H1 (cell line): Measurements from ENCODE around the gene IRF9. TPM values are rescaled to one million over a fixed set of nuclear protein-coding genes. Genes with fewer than 3 reads are reported as not detected.

ENCODE experiments used
- ATF2 ChIP-seq: IDR thresholded peaks from 2 replicates; pipeline ENCODE4 v1.6.1; 2012; ENCODE audit warnings: low read length, inconsistent platforms
- CEBPB ChIP-seq: IDR thresholded peaks from 2 replicates; pipeline ENCODE4 v1.6.1; 2012; ENCODE audit warnings: low read depth, low read length
- CHD1 ChIP-seq: IDR thresholded peaks from 2 replicates; pipeline ENCODE4 v1.6.1; 2012; ENCODE audit warnings: low read depth, low read length, improper control_type of control experiment
- HDAC6 ChIP-seq: IDR thresholded peaks from one replicate; pipeline ENCODE4 v1.7.1; 2012; ENCODE audit warnings: low read depth, mild to moderate bottlenecking, inconsistent platforms, low read length, moderate library complexity
- JUN ChIP-seq: IDR thresholded peaks from 2 replicates; pipeline ENCODE4 v1.6.1; 2011; ENCODE audit warnings: low read depth, mild to moderate bottlenecking, improper control_type of control experiment, low read length
- MAFK ChIP-seq: IDR thresholded peaks from 2 replicates; pipeline ENCODE4 v1.6.1; 2012; ENCODE audit warnings: low read depth, mild to moderate bottlenecking, improper control_type of control experiment, low read length
- POLR2A ChIP-seq, 2 experiments: IDR thresholded peaks; 1 replicate in 1 of 2; 2 replicates in 1 of 2; pipeline ENCODE4 v1.6.1; 2011; ENCODE audit warnings: low read depth in 2 of 2, low read length in 2 of 2, mild to moderate bottlenecking in 2 of 2; ENCODE audit errors: control extremely low read depth in 1 of 2
- RAD21 ChIP-seq, 2 experiments: IDR thresholded peaks in 1 of 2; conservative IDR thresholded peaks in 1 of 2; 2 replicates each; pipeline ENCODE4 v1.6.1; 2011; ENCODE audit warnings: low read depth in 2 of 2, low read length in 2 of 2, improper control_type of control experiment in 1 of 2, inconsistent platforms in 1 of 2, mild to moderate bottlenecking in 1 of 2, moderate library complexity in 1 of 2
- RBBP5 ChIP-seq: IDR thresholded peaks from 2 replicates; pipeline ENCODE4 v1.7.1; 2012; ENCODE audit warnings: low read depth, mild to moderate bottlenecking, inconsistent platforms, low read length, moderate library complexity, borderline replicate concordance
- RFX5 ChIP-seq: IDR thresholded peaks from 2 replicates; pipeline ENCODE4 v1.6.1; 2011; ENCODE audit warnings: low read depth, low read length, improper control_type of control experiment, borderline replicate concordance
- SP4 ChIP-seq: IDR thresholded peaks from 2 replicates; pipeline ENCODE4 v1.6.1; 2012; ENCODE audit warnings: low read length, inconsistent platforms
- SRF ChIP-seq: IDR thresholded peaks from 2 replicates; pipeline ENCODE4 v1.6.1; 2011; ENCODE audit warnings: mild to moderate bottlenecking, low read depth, low read length, moderate library complexity
- TAF1 ChIP-seq: IDR thresholded peaks from 2 replicates; pipeline ENCODE4 v1.6.1; 2011; ENCODE audit warnings: mild to moderate bottlenecking, low read depth, low read length
- TCF12 ChIP-seq: IDR thresholded peaks from 2 replicates; pipeline ENCODE4 v1.6.1; 2011; ENCODE audit warnings: low read depth, mild to moderate bottlenecking, low read length
- TEAD4 ChIP-seq: IDR thresholded peaks from 2 replicates; pipeline ENCODE4 v1.6.1; 2012; ENCODE audit warnings: low read depth, low read length, inconsistent platforms, mixed read lengths
- YY1 ChIP-seq: IDR thresholded peaks from 2 replicates; pipeline ENCODE4 v1.6.1; 2011; ENCODE audit warnings: low read depth, mild to moderate bottlenecking, low read length
- polyA plus RNA-seq, 7 experiments: library from polyadenylated mRNA; depleted of rRNA in 3 of 7; stranded (reverse) in 5 of 7; unstranded in 2 of 7; fragments of >200 nt in 5 of 7; fragments of 200-250 nt in 2 of 7; gene quantifications; 1 replicate in 5 of 7; 2 replicates in 1 of 7; 4 replicates in 1 of 7; pipeline versions ENCODE4 v1.2.1 to v1.2.3, GENCODE V29; 2011 to 2013; ENCODE audit warnings: missing spikeins in 2 of 7, mixed read lengths in 2 of 7
- total RNA-seq: library from RNA; stranded (reverse); fragmentation: NEBNext Ultra II Directional; extraction: Animal tissue kit (Norgen Biotek cat#: 25700); gene quantifications from 2 replicates; pipeline ENCODE4 v1.2.1, GENCODE V29; 2021

The IRF9 gene
- total and polyA plus RNA-seq, 2 of the 8 experiments (the other 6 are each of a cell fraction or from before 2014, with no cell fraction given), result 11.4 to 13.2 TPM

DNA sequence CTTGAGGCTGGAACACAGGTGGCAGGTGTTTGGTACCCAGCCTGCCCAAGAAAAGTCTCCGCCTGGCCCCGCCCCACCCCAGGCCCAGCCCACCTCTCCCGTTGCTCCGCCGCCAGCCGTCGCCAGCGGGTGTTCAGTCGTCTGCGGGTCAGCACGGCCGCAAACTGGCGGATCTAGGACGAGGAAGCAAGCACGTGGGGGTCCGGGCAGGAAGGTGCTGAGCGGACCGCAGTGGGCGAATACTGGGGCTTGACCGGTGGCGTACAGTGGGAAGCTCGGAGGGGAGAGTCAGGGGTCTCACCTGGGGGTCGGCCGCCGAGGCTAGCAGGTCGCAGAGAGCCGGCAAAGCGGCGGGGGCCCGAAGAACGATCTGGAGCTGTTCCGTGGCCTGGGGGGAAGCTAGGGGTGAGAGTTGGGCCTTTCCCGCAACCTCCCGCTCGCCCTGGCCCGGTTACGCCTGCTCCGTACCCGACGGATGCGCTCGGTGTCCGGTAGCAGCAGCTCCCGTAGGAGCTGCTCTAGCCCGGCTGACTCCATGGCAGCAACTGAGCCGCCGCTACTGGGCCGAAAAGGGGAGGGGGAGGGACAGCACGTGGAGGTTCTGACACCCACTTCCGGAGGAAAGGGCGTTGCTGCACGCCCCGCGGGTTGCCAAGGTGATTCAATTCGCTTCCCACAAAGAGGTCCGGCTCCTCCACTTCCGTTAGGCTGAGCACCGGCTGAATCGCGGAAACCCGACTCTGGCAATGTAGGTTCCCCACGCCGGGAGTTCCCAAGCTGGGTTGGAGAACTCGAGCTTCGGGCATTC lies 27.4 kb downstream of the IRF9 start, which contains the start of gene IPO4 (continued):
- TF ChIP-seq SRF, result peak; percentile 66
- peak; percentile 80; the same call in 1 of the 2 replicates for TF ChIP-seq YY1
- no peak for TF ChIP-seq RFX5
- TF ChIP-seq SP4, result peak; percentile 87; the same call in 1 of the 2 replicates
- TF ChIP-seq TEAD4, result no peak
- TF ChIP-seq JUN, result 0 out of 2 replicates have a peak, but pooled peaks have one; percentile 24
- no peak for TF ChIP-seq MAFK
- no peak for TF ChIP-seq HDAC6
- peak; percentile 61; the same call in 1 of the 2 replicates for TF ChIP-seq RBBP5
- no peak for TF ChIP-seq ATF2
- TF ChIP-seq POLR2A (IDR thresholded peaks at IDR 0.05; ENCODE audit: control extremely low read depth in 1 of 2, low read depth in 2 of 2, low read length in 2 of 2), result peak in 1 of 2 experiments; percentile 91; a peak in 2 of 3 replicates
- peak; percentile 24 to 37; a peak in 2 of 4 replicates for TF ChIP-seq RAD21 (IDR thresholded peaks at IDR 0.05 in 1 of 2, conservative IDR thresholded peaks at IDR 0.05 in 1 of 2; ENCODE audit: low read depth in 2 of 2, low read length in 2 of 2)
- peak; percentile 82 for TF ChIP-seq TAF1
- TF ChIP-seq TCF12, result peak; percentile 74; the same call in 1 of the 2 replicates
- 0 out of 2 replicates have a peak, but pooled peaks have one; percentile 1 for TF ChIP-seq CEBPB
- no peak for TF ChIP-seq CHD1
